K562 (cell line): ENCODE results near the gene INTS12. TPM values are rescaled to one million over a fixed set of nuclear protein-coding genes. Genes with fewer than 3 reads are reported as not detected.

ENCODE experiments used
- ATAC-seq: fragments of 200-7000 bp; cut with Tn5 transposase; 3 replicates; pipeline ENCODE4 v1.9.1; 2020; ENCODE audit warnings: moderate library complexity
- BruUV-seq: library from RNA; stranded (reverse); fragments of 400-500 nt; replicated peaks from 2 replicates; lab custom pipeline; 2021; lab: Mats Ljungman, UMichigan
- CTCF ChIA-PET: fragments of 300-600 bp; formaldehyde crosslinking; extraction: SDS; loops from one replicate; lab custom pipeline; 2021; ENCODE audit warnings: low intra/inter-chr PET ratio; lab: Yijun Ruan, JAX
- POLR2A ChIA-PET: fragments of 300-600, 350-650 bp; sonication (Branson Sonifier 250); formaldehyde crosslinking; extraction: SDS; loops from one replicate; lab custom pipeline; 2021; ENCODE audit warnings: antibody characterized with exemption, inconsistent platforms; lab: Yijun Ruan, JAX
- DNase-seq, 4 experiments: peaks; one replicate each; pipeline versions ENCODE4 v3.0.0 to v3.0.0-alpha.2; 2011 to 2018; ENCODE audit warnings: low spot score in 3 of 4, mixed read lengths in 3 of 4; ENCODE audit errors: extremely low read depth in 1 of 4
- FAIRE-seq: peaks from 2 replicates; lab custom pipeline; 2011; peaks lifted over from hg19 to GRCh38; lab: Jason Lieb, UNC
- H2AFZ ChIP-seq: 2 replicates; pipeline ENCODE4 v1.6.0; 2011; ENCODE audit warnings: low read depth, low read length, control low read depth, inconsistent platforms
- H3K27ac ChIP-seq: fragments of 200-600 bp; 3 replicates; pipeline ENCODE4 v1.8.0; 2011; ENCODE audit warnings: low read depth, mild to moderate bottlenecking, control low read depth, inconsistent platforms, low read length, moderate library complexity, mixed read lengths; ENCODE audit errors: extremely low read depth
- H3K27me3 ChIP-seq, 2 experiments: fragments of 300-600 bp in 1 of 2; 2 replicates in 1 of 2; 3 replicates in 1 of 2; pipeline versions ENCODE4 v1.6.0 to v1.8.0; 2011; ENCODE audit warnings: inconsistent platforms in 2 of 2, low read length in 2 of 2, mild to moderate bottlenecking in 1 of 2, mixed read lengths in 1 of 2, moderate library complexity in 1 of 2; ENCODE audit not compliant: control insufficient read depth in 2 of 2, insufficient read depth in 2 of 2
- H3K36me3 ChIP-seq: fragments of 300-600 bp; 3 replicates; pipeline ENCODE4 v1.8.0; 2011; ENCODE audit warnings: mild to moderate bottlenecking, low read length, inconsistent platforms; ENCODE audit not compliant: control insufficient read depth, insufficient read depth
- H3K4me1 ChIP-seq, 2 experiments: fragments of 200-600 bp in 1 of 2; replicated peaks in 1 of 2; 2 replicates in 1 of 2; 3 replicates in 1 of 2; pipeline versions ENCODE4 v1.5.1 to v1.8.0; 2011; ENCODE audit warnings: inconsistent platforms in 2 of 2, low read length in 2 of 2, mild to moderate bottlenecking in 1 of 2, mixed read lengths in 1 of 2, moderate library complexity in 1 of 2; ENCODE audit not compliant: control insufficient read depth in 2 of 2, insufficient read depth in 2 of 2
- H3K4me2 ChIP-seq: 2 replicates; pipeline ENCODE4 v1.6.1; 2011; ENCODE audit warnings: low read length, control low read depth, inconsistent platforms, mixed read lengths; ENCODE audit not compliant: insufficient read depth
- H3K4me3 ChIP-seq: fragments of 200-600 bp; sonication (generic), shearing (Covaris generic); 2 replicates; pipeline ENCODE4 v1.5.1; 2016; ENCODE audit warnings: control low read depth, inconsistent platforms
- H3K79me2 ChIP-seq: fragments of 200-600 bp; 3 replicates; pipeline ENCODE4 v1.8.0; 2011; ENCODE audit warnings: low read length, inconsistent platforms; ENCODE audit not compliant: control insufficient read depth, insufficient read depth
- H3K9ac ChIP-seq, 2 experiments: 2 replicates each; pipeline versions ENCODE4 v1.6.0 to v1.6.1; 2011; ENCODE audit warnings: low read depth in 2 of 2, low read length in 2 of 2, control low read depth in 1 of 2, inconsistent platforms in 1 of 2, mild to moderate bottlenecking in 1 of 2, mixed read lengths in 1 of 2; ENCODE audit not compliant: insufficient read depth in 1 of 2
- H3K9me1 ChIP-seq: one replicate; pipeline ENCODE4 v1.6.0; 2011; ENCODE audit warnings: inconsistent platforms, mild to moderate bottlenecking, low read length, moderate library complexity; ENCODE audit not compliant: control insufficient read depth, insufficient read depth
- H3K9me3 ChIP-seq: replicated peaks from 2 replicates; pipeline ENCODE4 v1.5.1; 2011; ENCODE audit warnings: low read depth, low read length, inconsistent platforms; ENCODE audit not compliant: control insufficient read depth, insufficient read depth
- H4K20me1 ChIP-seq: replicated peaks from 2 replicates; pipeline ENCODE4 v1.6.1; 2011; ENCODE audit warnings: low read length, inconsistent platforms, mixed read lengths; ENCODE audit not compliant: control insufficient read depth, insufficient read depth
- CREB3 ChIP-seq: fragments of 450-650 bp; conservative IDR thresholded peaks from 2 replicates; pipeline ENCODE4 v1.6.1; 2016; ENCODE audit warnings: missing genetic modification characterization, low read depth, mild to moderate bottlenecking, missing compliant biosample characterization, moderate library complexity
- E2F6 ChIP-seq, 2 experiments: IDR thresholded peaks; 2 replicates each; pipeline ENCODE4 v1.6.1; 2011; ENCODE audit warnings: borderline replicate concordance in 1 of 2, control low read depth in 1 of 2, low read depth in 1 of 2, low read length in 1 of 2, mild to moderate bottlenecking in 1 of 2, mixed read lengths in 1 of 2, moderate library complexity in 1 of 2; ENCODE audit not compliant: insufficient read depth in 1 of 2, insufficient read length in 1 of 2, poor library complexity in 1 of 2, severe bottlenecking in 1 of 2; ENCODE audit errors: extremely low read depth in 1 of 2
- GATAD2A ChIP-seq: fragments of 450-650 bp; IDR thresholded peaks from 2 replicates; pipeline ENCODE4 v1.6.1; 2017
- TAF9B ChIP-seq: fragments of 450-650 bp; IDR thresholded peaks from 2 replicates; pipeline ENCODE4 v1.6.1; 2018; ENCODE audit warnings: mild to moderate bottlenecking; ENCODE audit not compliant: partially characterized antibody
- WGBS: fragments of 100-300 bp; shearing (Covaris generic); methylation state at CpG from one replicate; pipeline ENCODE4 v1.1.6; 2016; ENCODE audit warnings: low coverage, mixed read lengths; ENCODE audit not compliant: insufficient coverage; ENCODE audit errors: missing lambda C conversion rate; 5-methylcytosine and 5-hydroxymethylcytosine counted together
- in situ Hi-C: fragments of 300-500 bp; cut with MboI; formaldehyde crosslinking; loops from 4 replicates; pipeline ENCODE4 v1.15.0; 2018; ENCODE audit warnings: inconsistent platforms, mixed read lengths
- intact Hi-C: fragments of 100-400 bp; cut with micrococcal nuclease; formaldehyde crosslinking; loops from 2 replicates; pipeline ENCODE4 v1.14.2; 2022
- polyA plus RNA-seq, 8 experiments: library from polyadenylated mRNA; depleted of rRNA in 4 of 8; stranded (reverse) in 5 of 8; unstranded in 3 of 8; fragments of >200 nt; fragmentation: Nextera tagmentation in 2 of 8; fragmentation: Illumina TruSeq in 1 of 8; extraction: Ambion mirVana in 2 of 8; extraction: Trizol in 1 of 8; gene quantifications; 2 replicates each; pipeline versions ENCODE4 v1.2.1 to v1.2.3, GENCODE V29; 2011 to 2014; ENCODE audit warnings: inconsistent platforms in 1 of 8, missing spikeins in 1 of 8
- total RNA-seq, 7 experiments: library from RNA; depleted of rRNA in 6 of 7; stranded (reverse); fragments of >200 nt in 6 of 7; fragmentation: Illumina TruSeq in 2 of 7; extraction: Trizol in 2 of 7; gene quantifications; 2 replicates each; pipeline versions ENCODE4 v1.2.1 to v1.2.3, GENCODE V29; 2011 to 2021; ENCODE audit warnings: low replicate concordance in 1 of 7

The INTS12 gene
- total and polyA plus RNA-seq, 9 of the 15 experiments (the other 6 are each of a cell fraction or from before 2014, with no cell fraction given) = 24.5 to 82.9 (median 41.2) TPM

- Histone ChIP-seq H3K79me2 (no peaks in the 10 kb centered on the region), H2AFZ (no peak overlapping the region), H3K9ac (no peak overlapping the region), H4K20me1 (no peaks in the 10 kb centered on the region), H3K9me3 (no peaks in the 10 kb centered on the region)
- POLR2A ChIA-PET = no interaction called here
- FAIRE-seq = no peak
- TF ChIP-seq TAF9B (no peak), E2F6 (IDR thresholded peaks at IDR 0.05; ENCODE audit: borderline replicate concordance in 1 of 2, extremely low read depth in 1 of 2, insufficient read depth in 1 of 2, insufficient read length in 1 of 2, low read depth in 1 of 2, low read length in 1 of 2, poor library complexity in 1 of 2, severe bottlenecking in 1 of 2) (no peak), CREB3 (no peak), GATAD2A (no peak)
- TF ChIP-seq, all 486 proteins: peak for 0
- Histone ChIP-seq H3K9me1 (no peaks in the 10 kb centered on the region), H3K4me1 (no peaks in the 10 kb centered on the region; a peak in 1 of 5 replicates), H3K36me3 (no peaks in the 10 kb centered on the region), H3K27me3 (no peaks in the 10 kb centered on the region), H3K27ac (no peak overlapping the region), H3K4me3 (no peak overlapping the region), H3K4me2 (no peak overlapping the region)
- no TSS peak for BruUV-seq
- CTCF ChIA-PET = no interaction called here
- in situ Hi-C loops (no loop called here), intact Hi-C loops (no loop called here)
- DNase-seq (no peak), ATAC-seq (no peak)
- 0% methylated on average over 1 of the region's 1 CpG for WGBS
Observed at GRCh38 chr4:105645440-105645839, 63.0 kb downstream of the INTS12 start.
